T-cell (primary cell): Measurements from ENCODE around the gene ATP6V1B1. TPM values are rescaled to one million over a fixed set of nuclear protein-coding genes. Genes with fewer than 3 reads are reported as not detected.
A peak's percentile ranks its signal among the peaks of the same experiment; 100 is the strongest.

Experiments
- ATAC-seq, 4 experiments: fragments of 200-7000 bp in 3 of 4; fragments of 150-1000 bp in 1 of 4; cut with Tn5 transposase; replicated peaks in 1 of 4; 1 replicate in 3 of 4; 2 replicates in 1 of 4; pipeline ENCODE4 v1.10.0; 2021; ENCODE audit warnings: moderate library complexity in 3 of 4, mild to moderate bottlenecking in 2 of 4, moderate number of reproducible peaks in 1 of 4
- CTCF ChIA-PET, 2 donors: fragments of 300-600 bp; sonication (Branson Sonifier 250); formaldehyde crosslinking; loops; one replicate each; lab custom pipeline; 2022; ENCODE audit warnings: antibody characterized with exemption in 2 of 2; lab: Charles Lee
- POLR2A ChIA-PET, 2 donors: fragments of 300-600 bp; sonication (Branson Sonifier 250); formaldehyde crosslinking; loops; one replicate each; lab custom pipeline; 2022; ENCODE audit warnings: antibody characterized with exemption in 2 of 2; lab: Charles Lee
- DNase-seq, 35 experiments: peaks; one replicate each; pipeline versions ENCODE4 v3.0.0 to v3.0.0-alpha.2; 2013 to 2023
- H3K27ac ChIP-seq: one replicate; pipeline ENCODE4 v1.5.1; 2013; ENCODE audit warnings: low read length
- H3K27me3 ChIP-seq, 2 experiments: replicated peaks in 1 of 2; 1 replicate in 1 of 2; 2 replicates in 1 of 2; pipeline versions ENCODE4 v1.6.1 to v1.7.0; 2013; ENCODE audit warnings: low read length in 1 of 2, mixed read lengths in 1 of 2; ENCODE audit not compliant: control insufficient read depth in 2 of 2, insufficient read depth in 2 of 2; ENCODE audit errors: extremely low read depth in 1 of 2
- H3K36me3 ChIP-seq, 2 donors: 1 replicate in 1 of 2; 2 replicates in 1 of 2; pipeline versions ENCODE4 v1.6.1 to v1.7.0; 2013; ENCODE audit warnings: low read length in 1 of 2; ENCODE audit not compliant: control insufficient read depth in 2 of 2, insufficient read depth in 1 of 2; ENCODE audit errors: extremely low read depth in 1 of 2
- H3K4me1 ChIP-seq, 2 experiments: 1 replicate in 1 of 2; 2 replicates in 1 of 2; pipeline versions ENCODE4 v1.6.1 to v1.7.0; 2013; ENCODE audit warnings: low read length in 2 of 2, mixed read lengths in 1 of 2; ENCODE audit not compliant: insufficient read depth in 2 of 2, control insufficient read depth in 1 of 2; ENCODE audit errors: extremely low read depth in 1 of 2
- H3K4me3 ChIP-seq, 2 donors: 1 replicate in 1 of 2; 2 replicates in 1 of 2; pipeline versions ENCODE4 v1.5.1 to v1.7.0; 2013; ENCODE audit warnings: mild to moderate bottlenecking in 2 of 2, low read length in 1 of 2, moderate library complexity in 1 of 2; ENCODE audit not compliant: control insufficient read depth in 1 of 2; ENCODE audit errors: extremely low read depth in 1 of 2
- H3K9me3 ChIP-seq: 2 replicates; pipeline ENCODE4 v1.7.0; 2013
- H3K27ac Mint-ChIP-seq, 2 donors: one replicate each; pipeline ENCODE4 v1.8.0; 2020 to 2021; ENCODE audit warnings: mild to moderate bottlenecking in 2 of 2, mixed read lengths in 2 of 2
- H3K27me3 Mint-ChIP-seq, 2 donors: one replicate each; pipeline ENCODE4 v1.8.0; 2021 to 2022; ENCODE audit warnings: mixed read lengths in 2 of 2
- H3K36me3 Mint-ChIP-seq: one replicate; pipeline ENCODE4 v1.8.0; 2021; ENCODE audit warnings: mixed read lengths
- H3K4me1 Mint-ChIP-seq, 3 donors: one replicate each; pipeline ENCODE4 v1.8.0; 2020 to 2022; ENCODE audit warnings: mixed read lengths in 3 of 3, mild to moderate bottlenecking in 1 of 3
- H3K4me3 Mint-ChIP-seq, 3 donors: one replicate each; pipeline ENCODE4 v1.8.0; 2020 to 2022; ENCODE audit warnings: mild to moderate bottlenecking in 3 of 3, mixed read lengths in 3 of 3, moderate library complexity in 3 of 3
- H3K9me3 Mint-ChIP-seq, 3 donors: one replicate each; pipeline ENCODE4 v1.8.0; 2020 to 2022; ENCODE audit warnings: mixed read lengths in 3 of 3
- WGBS: methylation state at CpG from one replicate; pipeline ENCODE4 v1.1.5; 2013; ENCODE audit warnings: missing lambda C conversion rate; ENCODE audit not compliant: insufficient coverage; 5-methylcytosine and 5-hydroxymethylcytosine counted together
- total RNA-seq, 35 experiments: library from RNA in 6 of 35; stranded (reverse) in 6 of 35; fragments of 120-200 nt in 1 of 35; gene quantifications; one replicate each; pipeline versions ENCODE4 v1.2.1 to v1.2.4 and lab custom pipeline; 2013 to 2026

ATP6V1B1 gene
- total RNA-seq, 5 donors from 2014 or later (not counting 1 experiment from before 2014, with no cell fraction given): not detected

DNA sequence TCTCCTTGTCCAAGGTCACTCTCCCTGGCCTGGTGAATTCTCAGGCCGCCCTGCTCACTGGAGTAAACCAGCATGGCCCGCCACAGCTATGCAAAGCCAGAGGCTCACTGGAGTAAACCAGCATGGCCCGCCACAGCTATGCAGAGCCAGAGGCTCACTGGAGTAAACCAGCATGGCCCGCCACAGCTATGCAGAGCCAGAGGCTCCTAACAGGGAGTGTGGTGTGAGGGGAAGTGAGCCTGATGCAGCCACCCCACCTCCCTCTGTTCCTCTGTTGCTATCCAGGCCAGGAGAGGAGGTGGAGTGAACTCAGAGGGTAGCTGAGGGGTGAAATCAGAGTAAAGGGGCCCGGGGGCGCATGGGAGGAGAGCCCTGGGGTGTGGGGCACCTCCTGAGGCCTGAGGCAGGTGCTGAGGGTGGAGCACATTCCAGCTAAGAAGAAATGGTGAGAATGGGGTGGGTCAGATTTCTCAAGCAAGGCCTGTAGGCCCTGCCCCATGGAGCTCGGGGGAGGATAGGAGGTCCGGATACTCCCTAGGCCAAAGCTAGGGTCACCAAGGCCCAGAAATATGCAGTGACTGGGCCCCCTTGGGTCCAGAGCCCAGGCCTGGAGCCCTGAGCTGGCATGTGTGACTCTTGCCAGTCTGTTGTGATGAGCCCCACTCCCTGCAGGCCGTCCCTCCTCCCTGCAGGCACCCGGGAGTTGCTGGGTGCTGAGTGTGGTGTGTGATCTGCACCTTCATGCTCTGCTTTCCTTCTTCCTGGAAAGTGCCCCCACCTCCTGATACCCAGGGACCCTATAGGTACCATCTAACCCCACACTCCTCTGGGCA, 1.5 kb downstream of the ATP6V1B1 start:
- POLR2A ChIA-PET: no interaction called here
- CTCF ChIA-PET: no interaction called here
- peaks cover 9 to 22% of the 10 kb centered on the region in 2 donors for H3K27me3 Mint-ChIP-seq

DNA sequence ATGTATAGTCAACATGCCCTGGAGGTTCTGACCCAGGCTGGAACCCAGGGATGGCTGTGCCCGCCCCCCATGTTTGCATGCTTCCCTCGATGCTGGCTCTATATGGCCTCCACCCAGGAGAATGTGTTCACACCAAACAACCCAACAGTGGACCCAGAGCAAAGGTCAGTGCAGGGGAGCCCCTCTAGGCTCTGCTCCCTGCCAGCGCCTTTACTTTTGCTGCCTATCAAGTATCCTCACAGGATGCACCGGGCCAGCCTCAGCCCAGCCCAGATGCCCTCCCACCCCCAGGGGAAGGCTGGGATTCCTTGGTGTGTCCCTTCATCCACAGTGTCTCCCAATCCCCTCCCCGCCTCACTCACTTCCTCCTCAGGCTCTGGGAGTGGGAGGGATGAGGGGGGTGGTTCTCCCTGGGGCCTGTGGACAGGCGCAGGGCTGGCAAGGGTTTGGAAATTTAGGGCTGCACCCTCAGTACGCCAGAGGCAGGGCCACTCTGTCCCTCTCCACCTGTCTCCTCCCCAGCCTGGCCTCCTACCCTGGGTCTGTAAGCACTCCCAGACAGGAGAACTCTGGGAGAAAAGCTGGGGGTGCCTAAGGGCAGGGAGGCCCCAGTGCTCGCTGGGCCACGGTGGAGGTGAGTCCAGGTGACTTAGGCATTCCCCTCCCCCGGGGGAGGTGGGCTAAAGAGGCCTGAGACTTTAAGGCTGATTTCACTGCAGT, 2.3 kb downstream of the ATP6V1B1 start:
- Mint-ChIP-seq H3K27me3 (peaks cover 9 to 22% of the 10 kb centered on the region in 2 donors), H3K4me1 (no peaks in the 10 kb centered on the region), H3K9me3 (no peaks in the 10 kb centered on the region), H3K36me3 (no peaks in the 10 kb centered on the region), H3K27ac (no peak overlapping the region), H3K4me3 (no peak overlapping the region)
- Histone ChIP-seq H3K27ac (no peak overlapping the region), H3K4me1 (no peaks in the 10 kb centered on the region), H3K27me3 (peaks cover 0 to 34% of the 10 kb centered on the region in 2 experiments), H3K36me3 (no peaks in the 10 kb centered on the region), H3K9me3 (no peaks in the 10 kb centered on the region), H3K4me3 (no peak overlapping the region)
- 79% methylated on average over 4 of the region's 10 CpGs for WGBS
- ATAC-seq (no peak), DNase-seq (peak in 1 of 35 experiments; percentile 19)
- CTCF ChIA-PET: no interaction called here
- POLR2A ChIA-PET: no interaction called here

More for the DNA sequence above, 1.5 kb downstream of the ATP6V1B1 start:
- Histone ChIP-seq H3K27me3 (peaks cover 0 to 38% of the 10 kb centered on the region in 2 experiments), H3K4me1 (no peaks in the 10 kb centered on the region), H3K9me3 (no peaks in the 10 kb centered on the region), H3K27ac (no peak overlapping the region), H3K4me3 (no peak overlapping the region), H3K36me3 (no peaks in the 10 kb centered on the region)
- Mint-ChIP-seq H3K4me1 (no peaks in the 10 kb centered on the region), H3K9me3 (no peaks in the 10 kb centered on the region), H3K27ac (no peak overlapping the region), H3K4me3 (no peak overlapping the region), H3K36me3 (no peaks in the 10 kb centered on the region)
- DNase-seq (peak in 1 of 35 experiments; percentile 5), ATAC-seq (no peak)
- 42% methylated on average over 3 of the region's 10 CpGs for WGBS

DNA sequence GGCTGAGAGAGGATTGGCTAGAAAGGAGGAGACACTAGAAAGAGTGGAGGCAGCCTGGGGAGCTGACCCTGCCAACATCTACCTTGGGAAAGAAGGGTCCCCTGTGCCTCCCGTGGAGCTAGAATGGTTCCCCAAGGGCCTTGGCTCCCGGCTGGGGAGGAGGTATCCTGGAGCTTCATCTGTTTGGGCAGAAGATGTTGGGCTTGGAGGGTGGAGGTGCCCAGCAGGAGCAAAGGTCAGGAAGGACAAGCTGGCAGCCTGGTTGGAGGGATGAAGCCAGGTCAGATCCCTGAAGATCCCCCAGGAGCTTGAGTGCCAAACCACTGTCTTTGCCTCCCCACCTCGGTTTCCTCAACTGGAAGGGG, 2.9 kb downstream of the ATP6V1B1 start:
- DNase-seq: peak in 1 of 35 experiments; percentile 2
- Histone ChIP-seq H3K9me3 (no peaks in the 10 kb centered on the region), H3K27me3 (peaks cover 0 to 31% of the 10 kb centered on the region in 2 experiments), H3K4me1 (no peaks in the 10 kb centered on the region), H3K27ac (no peak overlapping the region), H3K36me3 (no peaks in the 10 kb centered on the region), H3K4me3 (no peak overlapping the region)
- Mint-ChIP-seq H3K36me3 (no peaks in the 10 kb centered on the region), H3K4me1 (no peaks in the 10 kb centered on the region), H3K27ac (no peak overlapping the region), H3K4me3 (no peak overlapping the region), H3K9me3 (no peaks in the 10 kb centered on the region), H3K27me3 (peaks cover 9 to 19% of the 10 kb centered on the region in 2 donors)
- ChIA-PET CTCF (no interaction called here), POLR2A (no interaction called here)
- WGBS: 75% methylated on average over 2 of the region's 3 CpGs
- ATAC-seq: no peak

DNA sequence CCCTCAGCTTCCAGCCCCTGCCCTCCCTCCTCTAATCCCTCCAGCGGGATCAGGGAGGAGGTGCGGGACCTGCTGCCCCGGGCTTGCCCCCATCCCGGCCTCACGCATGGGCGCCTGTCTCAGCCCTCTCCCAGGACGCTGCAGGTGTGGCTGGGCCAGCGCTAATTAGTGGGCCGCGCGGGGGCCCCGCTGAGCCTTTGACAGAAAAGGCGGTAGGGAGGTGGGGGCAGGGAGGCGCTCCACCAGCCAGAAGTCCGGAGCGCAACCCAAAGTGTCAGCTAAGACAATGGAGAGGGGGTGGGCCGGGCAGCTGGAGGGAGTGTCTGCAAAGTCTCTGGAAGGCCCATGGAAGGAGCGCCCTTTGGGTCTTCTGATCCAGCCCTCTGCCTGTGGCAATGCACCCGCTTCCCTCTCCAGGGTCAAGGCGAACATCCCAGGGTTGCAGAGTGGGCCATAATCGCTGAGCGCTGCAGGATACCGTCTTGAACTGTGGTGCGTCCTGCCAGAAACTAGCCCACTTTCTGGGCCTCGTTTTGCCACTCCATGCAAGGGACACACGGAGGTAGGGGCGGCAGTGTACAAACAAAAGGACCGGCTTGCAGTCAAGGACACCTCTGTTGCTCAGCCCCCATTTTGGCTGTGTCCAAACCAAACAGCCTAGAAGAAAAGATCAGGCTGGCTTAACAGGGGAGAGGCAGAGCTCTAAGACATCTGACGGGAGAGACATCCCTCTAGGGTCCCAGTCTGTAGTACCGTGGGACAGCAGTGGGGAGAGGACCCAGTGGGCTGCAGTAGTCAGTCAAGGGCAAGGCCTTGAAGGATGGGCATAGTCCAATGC, 3.5 kb downstream of the ATP6V1B1 start:
- Mint-ChIP-seq H3K9me3 (no peaks in the 10 kb centered on the region), H3K27ac (no peak overlapping the region), H3K4me3 (no peak overlapping the region), H3K27me3 (peaks cover 14 to 20% of the 10 kb centered on the region in 2 donors), H3K36me3 (no peaks in the 10 kb centered on the region), H3K4me1 (no peaks in the 10 kb centered on the region)
- H3K9me3 ChIP-seq: no peaks in the 10 kb centered on the region
- H3K4me1 ChIP-seq: no peaks in the 10 kb centered on the region
- 61% methylated on average over 28 of the region's 30 CpGs for WGBS
- no peak overlapping the region for H3K27ac ChIP-seq
- DNase-seq (peak in 1 of 35 experiments; percentile 21), ATAC-seq (no peak)
- POLR2A ChIA-PET: no interaction called here
- no peak overlapping the region for H3K4me3 ChIP-seq
- CTCF ChIA-PET: no interaction called here
- no peaks in the 10 kb centered on the region for H3K36me3 ChIP-seq
- H3K27me3 ChIP-seq: peaks cover 0 to 35% of the 10 kb centered on the region in 2 experiments

DNA sequence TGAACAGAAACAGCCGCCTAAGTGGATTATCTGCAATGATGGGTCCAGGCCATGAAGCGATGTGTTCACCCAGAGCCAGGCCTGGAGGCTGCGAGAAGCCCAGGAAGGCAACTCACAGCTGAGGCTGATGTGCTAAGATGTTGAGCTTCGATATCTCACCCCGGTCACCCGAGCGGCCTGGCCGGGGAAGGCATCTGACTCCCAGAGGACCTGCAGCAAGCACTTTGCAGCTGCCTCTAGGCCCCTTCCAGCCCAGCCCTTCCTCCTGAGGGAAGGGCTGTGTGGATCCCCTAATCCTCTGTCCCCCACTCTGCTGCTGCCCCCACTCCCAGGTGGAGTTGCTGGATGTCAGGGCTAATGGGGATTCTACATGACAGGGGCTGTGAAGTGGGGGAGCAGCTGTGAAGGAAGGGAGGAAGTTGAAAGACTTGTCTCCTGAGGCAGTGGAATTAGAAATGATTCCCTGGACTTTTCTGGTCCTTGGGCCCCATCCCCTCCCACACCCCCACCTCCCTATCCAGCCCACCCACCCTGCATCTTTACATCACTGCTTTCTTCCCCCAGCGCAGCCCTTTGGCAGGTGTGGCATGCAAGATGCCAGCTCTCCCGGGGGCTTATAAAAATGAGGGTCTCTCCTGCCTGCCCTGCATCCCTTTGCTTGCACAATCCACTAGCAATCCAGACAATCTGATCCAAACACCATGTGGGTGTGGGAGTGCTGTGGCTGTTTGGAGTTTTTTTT, 4.3 kb downstream of the ATP6V1B1 start:
- Histone ChIP-seq H3K4me3 (no peak overlapping the region), H3K9me3 (no peaks in the 10 kb centered on the region), H3K36me3 (no peaks in the 10 kb centered on the region), H3K27ac (no peak overlapping the region), H3K27me3 (peaks cover 0 to 35% of the 10 kb centered on the region in 2 experiments), H3K4me1 (no peaks in the 10 kb centered on the region)
- no peaks in the 10 kb centered on the region for H3K9me3 Mint-ChIP-seq
- ChIA-PET CTCF (no interaction called here), POLR2A (no interaction called here)
- DNase-seq (peak in 1 of 35 experiments; percentile 13), ATAC-seq (no peak)
- H3K27ac Mint-ChIP-seq: no peak overlapping the region
- H3K4me3 Mint-ChIP-seq: no peak overlapping the region
- 91% methylated on average over 8 of the region's 10 CpGs for WGBS
- H3K4me1 Mint-ChIP-seq: no peaks in the 10 kb centered on the region
- H3K27me3 Mint-ChIP-seq: peaks cover 17 to 20% of the 10 kb centered on the region in 2 donors
- H3K36me3 Mint-ChIP-seq: no peaks in the 10 kb centered on the region
